Articular chondrocyte of knee joint (primary cell): ENCODE data around the gene COA6. TPM values are rescaled to one million over a fixed set of nuclear protein-coding genes. Genes with fewer than 3 reads are reported as not detected.

Experiments used
- total RNA-seq: library from RNA; depleted of rRNA; stranded (reverse); fragments of >200 nt; gene quantifications from 2 replicates; pipeline ENCODE4 v1.2.3, GENCODE V29; 2012

COA6 gene, protein sequence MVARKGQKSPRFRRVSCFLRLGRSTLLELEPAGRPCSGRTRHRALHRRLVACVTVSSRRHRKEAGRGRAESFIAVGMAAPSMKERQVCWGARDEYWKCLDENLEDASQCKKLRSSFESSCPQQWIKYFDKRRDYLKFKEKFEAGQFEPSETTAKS
- 21.7 and 25.0 TPM in 2 replicates for total RNA-seq

DNA sequence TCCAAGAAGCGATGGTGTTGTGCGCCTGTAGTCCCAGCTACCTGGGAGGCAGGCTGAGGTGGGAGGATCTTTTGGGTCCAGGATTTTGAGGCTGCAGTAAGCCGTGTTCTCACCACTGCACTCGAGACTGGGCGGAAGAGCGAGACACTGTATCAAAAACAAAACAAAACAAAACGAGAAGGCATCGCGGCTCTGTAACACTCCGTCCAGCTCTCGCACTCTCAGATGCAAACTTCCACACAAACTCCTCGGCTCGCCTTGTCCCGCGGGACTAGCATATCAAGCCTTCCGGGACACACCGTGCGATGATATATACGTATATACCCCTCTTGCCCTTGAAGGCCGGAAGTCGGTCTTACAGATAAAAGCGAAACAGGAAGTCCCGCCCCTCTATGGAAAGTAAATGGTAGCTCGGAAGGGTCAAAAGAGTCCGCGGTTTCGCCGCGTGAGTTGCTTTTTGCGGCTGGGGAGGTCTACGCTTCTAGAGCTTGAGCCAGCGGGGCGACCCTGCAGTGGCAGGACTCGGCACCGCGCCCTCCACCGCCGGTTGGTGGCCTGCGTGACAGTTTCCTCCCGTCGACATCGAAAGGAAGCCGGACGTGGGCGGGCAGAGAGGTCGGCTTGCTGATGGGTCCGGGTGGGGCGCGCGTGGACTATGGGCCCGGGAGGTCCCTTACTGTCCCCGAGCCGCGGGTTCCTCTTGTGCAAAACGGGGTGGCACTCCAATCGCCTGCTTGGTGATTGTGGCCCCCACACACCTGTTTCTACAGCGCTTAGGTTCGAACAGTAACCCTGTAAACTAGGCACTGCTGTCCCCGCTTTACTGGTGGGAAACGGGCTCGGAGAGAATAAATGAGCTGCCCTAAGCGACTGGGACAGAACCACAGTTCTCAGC, at the start of gene COA6:
COA6 (plus strand) TSS at position 393 of the 895 bp plus-strand sequence; CDS start at position 404, 11 bp downstream.

Other genes starting within 250 kb of the COA6 start
- gene TARBP1, start 105.7 kb downstream of the COA6 start, total RNA-seq, result 16.4 and 26.3 TPM in 2 replicates
- 87.3 and 94.5 TPM in 2 replicates for gene IRF2BP2, start 236.7 kb downstream of the COA6 start, total RNA-seq